Prostate gland (tissue), 2 donors: Measurements from ENCODE around the gene LDHA.

Source experiments
- CTCF ChIP-seq, 4 experiments: fragments of 200-600 bp in 2 of 4; fragments of 450-650 bp in 2 of 4; sonication (generic) in 2 of 4; IDR thresholded peaks; 1 replicate in 3 of 4; 2 replicates in 1 of 4; pipeline ENCODE4 v1.5.1; 2016 to 2019; ENCODE audit warnings: antibody characterized with exemption in 4 of 4, mild to moderate bottlenecking in 2 of 4, moderate library complexity in 2 of 4
- POLR2A ChIP-seq: fragments of 450-650 bp; IDR thresholded peaks from one replicate; pipeline ENCODE4 v1.6.1; 2016; ENCODE audit warnings: antibody characterized with exemption, mild to moderate bottlenecking
- POLR2AphosphoS5 ChIP-seq: sonication (generic); formaldehyde crosslinking; IDR thresholded peaks from one replicate; pipeline ENCODE4 v1.6.1; 2017; ENCODE audit warnings: antibody characterized with exemption

- TF ChIP-seq CTCF (IDR thresholded peaks at IDR 0.05) (no peak), POLR2A (no peak), POLR2AphosphoS5 (no peak)
Measured at GRCh38 chr11:18457450-18457849, 63.1 kb downstream of the LDHA start.
